ENCODE data around the gene EPB41L2.
"Not testable (repeated sequence)": the region's sequence is repeated elsewhere in the genome, so short reads cannot be mapped to it uniquely, and the experiment has no call there.

Gene EPB41L2

GRCh38 chr6:131063028-131063763 lies at the start of gene EPB41L2:
TSS of gene EPB41L2 (minus strand) at chr6:131063245. CDS start at chr6:130956485, 106,760 bp downstream.
- DNase-seq, result peak; percentile 74

GRCh38 chr6:131112249-131112648 lies 49.2 kb upstream of the EPB41L2 start:
- DNase-seq, result no peak

DNA sequence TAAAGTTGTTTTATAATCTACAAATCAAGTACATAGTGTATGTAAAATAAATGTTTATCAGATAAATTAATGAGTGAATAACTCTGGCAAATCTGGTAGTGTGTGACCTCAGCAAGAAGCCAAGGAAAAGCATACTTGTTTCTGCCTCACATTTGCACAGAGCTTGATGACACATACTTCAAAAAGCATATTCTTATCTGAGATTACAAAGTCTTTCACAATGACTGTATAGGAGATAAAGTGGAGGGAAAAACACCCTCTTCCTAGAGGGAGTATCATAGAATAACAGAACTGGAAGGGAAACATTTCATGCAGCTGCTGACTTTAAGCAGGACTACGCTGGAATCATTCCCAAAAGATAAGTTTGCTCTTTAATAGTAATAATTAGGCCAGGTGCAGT lies 44.1 kb upstream of the EPB41L2 start:
- DNase-seq, result no peak

DNA sequence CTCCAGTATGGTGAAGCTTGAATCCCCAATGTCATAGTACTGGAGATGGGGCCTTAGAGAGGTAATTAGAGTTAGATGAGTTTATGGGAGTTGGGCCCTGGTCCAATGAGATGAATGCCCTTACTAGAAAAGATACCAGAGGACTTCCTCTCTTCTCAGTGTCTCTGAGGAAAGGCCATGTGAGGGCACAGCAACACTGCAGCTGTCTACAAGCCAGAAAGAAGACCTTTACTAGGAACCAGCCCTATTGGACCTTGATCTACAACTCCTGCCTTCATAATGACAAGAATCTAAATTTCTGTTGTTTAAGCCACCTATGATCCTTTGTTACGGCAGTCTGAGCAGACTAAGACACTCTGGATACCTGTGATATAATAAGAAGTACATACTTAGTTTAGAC lies 40.9 kb upstream of the EPB41L2 start:
- DNase-seq, result no peak

DNA sequence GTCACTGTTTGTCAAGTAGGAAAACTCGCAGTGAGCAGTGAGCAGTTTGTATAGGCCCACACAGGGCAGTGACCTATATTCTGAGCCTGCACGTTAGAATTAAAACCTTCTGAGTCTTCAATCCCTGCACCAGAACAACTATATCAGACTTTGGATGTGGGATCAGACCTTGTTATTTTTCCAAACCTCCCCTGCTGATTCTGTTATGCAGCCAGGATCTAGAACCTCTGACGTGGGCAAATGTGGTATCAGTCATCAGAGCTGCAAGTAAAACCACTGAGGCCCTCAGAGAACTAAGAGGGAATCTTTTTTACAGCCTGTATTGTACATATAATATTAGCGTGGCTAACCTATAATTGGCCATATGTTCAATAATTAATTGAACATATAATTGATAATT lies 40.3 kb upstream of the EPB41L2 start:
- DNase-seq, result no peak

DNA sequence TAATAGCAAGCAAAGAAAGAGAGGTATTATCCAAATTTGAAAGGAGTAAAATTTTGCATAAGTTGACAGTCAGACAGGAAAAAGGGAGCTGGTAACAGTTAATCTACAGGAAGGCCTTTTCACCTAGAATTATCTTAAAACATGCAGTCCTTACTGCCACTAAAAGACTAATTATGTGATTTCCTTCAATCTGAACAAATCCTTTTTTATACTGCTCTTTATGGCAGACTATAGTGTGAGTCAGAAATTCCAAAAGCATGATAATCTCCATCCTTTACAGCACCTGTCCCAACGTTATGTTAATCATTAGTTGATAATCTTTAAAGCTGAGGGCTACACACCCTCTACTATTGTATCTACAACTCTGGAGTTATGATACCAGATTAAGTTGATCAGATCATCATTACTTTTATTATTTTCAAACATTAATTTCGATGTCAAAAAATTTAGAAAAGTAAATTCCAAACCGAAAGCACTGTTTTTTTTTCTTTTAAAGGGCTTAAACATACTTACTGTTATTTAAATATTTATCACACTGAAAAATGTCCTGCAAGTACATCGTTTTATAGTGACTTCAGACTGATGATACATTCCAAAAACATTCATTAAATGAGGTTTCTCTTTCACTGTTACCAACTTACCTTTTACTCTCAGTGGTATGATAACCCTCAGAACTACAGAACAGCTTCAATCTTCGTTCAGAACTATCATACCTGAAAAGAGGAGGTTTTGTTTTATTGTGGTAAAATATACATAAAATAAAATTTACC lies 39.1 kb upstream of the EPB41L2 start:
- DNase-seq, result no peak

DNA sequence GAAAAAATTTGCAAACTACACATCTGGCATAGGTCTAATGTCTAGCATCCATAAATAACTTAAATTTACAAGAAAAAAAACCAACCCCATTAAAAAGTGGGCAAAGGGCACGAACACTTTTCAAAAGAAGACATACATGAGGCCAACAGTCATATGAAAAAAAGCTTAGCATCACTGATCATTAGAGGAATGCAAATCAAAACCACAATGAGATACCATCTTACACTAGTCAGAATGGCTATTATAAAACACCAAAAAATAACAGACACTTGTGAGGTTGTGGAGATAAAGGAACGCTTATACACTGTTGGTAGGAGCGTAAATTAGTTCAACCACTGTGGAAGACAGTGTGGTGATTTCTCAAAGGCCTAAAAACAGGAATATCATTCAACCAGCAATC lies 33.7 kb upstream of the EPB41L2 start:
- DNase-seq, result no peak

DNA sequence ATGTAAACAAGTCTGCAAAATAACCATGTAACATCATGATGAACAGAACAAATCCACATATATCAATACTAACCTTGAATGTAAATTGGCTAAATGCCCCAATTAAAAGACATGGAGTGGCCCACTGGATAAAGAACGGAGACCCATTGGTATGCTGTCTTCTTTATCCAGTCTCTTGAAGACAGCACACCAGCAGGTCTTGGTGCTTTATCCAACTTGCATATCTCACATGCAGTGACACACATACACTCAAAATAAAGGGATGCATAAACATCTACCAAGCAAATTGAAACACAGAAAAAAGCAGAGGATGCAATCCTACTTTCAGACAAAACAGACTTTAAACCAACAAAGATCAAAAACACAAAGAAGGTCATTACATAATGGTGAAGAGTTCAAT lies 30.3 kb upstream of the EPB41L2 start:
- DNase-seq, result no peak

GRCh38 chr6:131091944-131092343 lies 28.9 kb upstream of the EPB41L2 start:
- not testable (repeated sequence) for DNase-seq

DNA sequence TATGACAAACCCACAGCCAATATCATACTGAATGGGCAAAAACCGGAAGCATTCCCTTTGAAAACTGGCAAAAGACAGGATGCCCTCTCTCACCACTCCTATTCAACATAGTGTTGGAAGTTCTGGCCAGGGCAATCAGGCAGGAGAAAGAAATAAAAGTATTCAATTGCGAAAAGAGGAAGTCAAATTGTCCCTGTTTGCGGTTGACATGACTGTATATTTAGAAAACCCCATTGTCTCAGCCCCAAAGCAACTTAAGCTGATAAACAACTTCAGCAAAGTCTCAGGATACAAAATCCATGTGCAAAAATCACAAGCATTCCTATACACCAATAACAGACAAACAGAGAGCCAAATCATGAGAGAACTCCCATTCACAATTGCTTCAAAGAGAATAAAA lies 27.3 kb upstream of the EPB41L2 start:
- DNase-seq, result not testable (repeated sequence)

- no peak for DNase-seq
Observed at GRCh38 chr6:131084982-131085381, 21.9 kb upstream of the EPB41L2 start.

DNA sequence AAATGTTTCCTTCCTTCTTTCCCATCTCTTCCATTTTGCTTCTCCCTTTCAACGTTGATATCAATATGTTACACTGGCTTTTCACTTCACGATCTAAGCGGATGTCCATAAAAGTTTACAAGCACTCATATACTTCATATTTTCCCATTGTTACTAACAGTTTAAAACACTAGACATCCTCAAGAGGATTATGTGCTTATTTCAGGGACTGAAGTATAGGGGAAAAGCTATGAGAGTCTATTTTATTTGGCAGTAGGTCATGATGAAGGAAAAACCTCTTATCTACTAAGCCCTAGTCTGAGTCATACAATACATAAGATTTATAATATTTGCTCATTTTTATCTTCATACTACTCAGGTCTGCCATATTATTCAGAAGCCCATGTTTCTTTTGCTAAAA lies 20.6 kb upstream of the EPB41L2 start:
- DNase-seq, result no peak

GRCh38 chr6:131082335-131082734 lies 19.3 kb upstream of the EPB41L2 start:
- no peak for DNase-seq

DNA sequence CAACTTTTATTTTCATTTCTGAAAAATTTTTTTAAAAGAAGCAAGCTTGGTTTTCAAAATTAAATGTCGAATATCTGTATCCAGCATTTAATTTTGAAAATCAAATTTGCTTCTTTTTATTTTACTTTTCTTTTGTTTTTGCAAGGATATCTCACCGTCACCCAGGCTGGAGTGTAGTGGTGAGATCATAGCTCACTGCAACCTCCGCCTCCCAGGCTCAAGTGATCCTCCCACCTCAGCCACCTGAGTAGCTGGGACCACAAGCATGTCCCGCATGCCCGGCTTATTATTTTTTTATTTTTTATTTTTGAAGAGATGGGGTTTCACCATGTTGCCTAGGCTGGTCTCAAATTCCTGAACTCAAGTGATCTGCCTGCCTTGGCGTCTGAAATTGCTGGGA lies 17.0 kb upstream of the EPB41L2 start:
- DNase-seq, result no peak

DNA sequence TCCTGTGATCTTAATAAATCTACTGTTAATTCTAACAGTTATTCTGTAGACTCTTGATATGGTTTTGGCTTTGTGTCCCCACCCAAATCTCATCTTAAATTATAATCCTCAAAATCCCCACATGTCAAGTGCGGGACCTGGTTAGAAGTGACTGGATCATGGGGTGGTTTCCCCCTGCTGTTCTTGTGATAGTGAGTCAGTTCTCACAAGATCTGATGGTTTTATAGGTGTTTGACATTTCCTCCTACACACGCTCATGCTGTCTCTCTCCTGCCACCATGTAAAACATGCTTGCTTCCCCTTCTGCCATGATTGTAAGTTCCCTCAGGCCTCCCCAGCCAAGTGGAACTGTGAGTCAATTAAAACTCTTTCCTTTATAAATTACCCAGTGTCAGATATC lies 10.5 kb upstream of the EPB41L2 start:
- DNase-seq, result no peak

- no peak for DNase-seq
Observed at GRCh38 chr6:131070061-131070460, 7.0 kb upstream of the EPB41L2 start.

- DNase-seq, result no peak
Observed at GRCh38 chr6:131068165-131068564, 5.1 kb upstream of the EPB41L2 start.

GRCh38 chr6:131067521-131067920 lies 4.5 kb upstream of the EPB41L2 start:
- DNase-seq, result no peak

GRCh38 chr6:131065824-131066171 lies 2.8 kb upstream of the EPB41L2 start:
- DNase-seq, result no peak

- DNase-seq, result no peak
Observed at GRCh38 chr6:131065112-131065823, 2.2 kb upstream of the EPB41L2 start.

DNA sequence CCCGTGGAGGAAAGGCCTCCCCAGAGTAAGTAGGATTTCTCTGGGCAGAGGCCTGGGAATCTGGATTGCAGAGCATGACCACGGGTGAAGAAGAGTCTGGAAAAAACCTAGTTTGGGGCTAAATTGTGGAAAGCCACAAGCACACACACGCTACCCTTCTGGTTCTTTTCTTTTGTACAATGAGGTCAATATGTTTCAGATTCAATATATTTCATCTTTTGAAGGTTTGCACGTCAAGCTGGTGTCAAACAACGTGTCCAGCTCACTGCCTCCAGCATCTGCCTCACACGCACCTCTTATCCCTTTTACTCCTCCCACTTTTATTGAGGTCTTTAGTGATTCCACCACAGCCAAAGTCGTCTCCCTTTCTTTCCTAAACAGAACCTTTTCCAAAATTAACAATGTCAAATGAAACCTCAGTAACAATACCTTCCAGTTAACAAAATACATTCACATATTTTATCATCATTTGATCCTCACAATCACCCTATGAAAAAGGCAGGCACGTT lies 773 bp upstream of the EPB41L2 start:
- DNase-seq, result no peak

GRCh38 chr6:131062241-131063027 lies 611 bp downstream of the EPB41L2 start:
- DNase-seq, result peak; percentile 7

- no peak for DNase-seq
Observed at GRCh38 chr6:131061751-131062119, 1.3 kb downstream of the EPB41L2 start.
